H1 (cell line): Measurements from ENCODE around the gene RIOK3.

Experiments used
- CHD1 ChIP-seq: IDR thresholded peaks from 2 replicates; pipeline ENCODE4 v1.6.1; 2012; ENCODE audit warnings: low read depth, low read length, improper control_type of control experiment
- EZH2 ChIP-seq: fragments of 200-600 bp; sonication (generic); IDR thresholded peaks from 2 replicates; pipeline ENCODE4 v1.7.1; 2012; ENCODE audit warnings: low read depth, mild to moderate bottlenecking, moderate library complexity, low read length, inconsistent platforms; ENCODE audit not compliant: severe bottlenecking
- GABPA ChIP-seq: IDR thresholded peaks from 2 replicates; pipeline ENCODE4 v1.6.1; 2011; ENCODE audit warnings: mild to moderate bottlenecking, low read length, moderate library complexity, borderline replicate concordance; ENCODE audit not compliant: insufficient read depth
- HDAC2 ChIP-seq, 2 experiments: fragments of 300-600 bp in 1 of 2; sonication (generic) in 1 of 2; IDR thresholded peaks; 2 replicates each; pipeline ENCODE4 v1.6.1; 2011 to 2012; ENCODE audit warnings: low read depth in 2 of 2, low read length in 2 of 2, mild to moderate bottlenecking in 2 of 2, moderate library complexity in 2 of 2, borderline replicate concordance in 1 of 2, inconsistent platforms in 1 of 2
- JUN ChIP-seq: IDR thresholded peaks from 2 replicates; pipeline ENCODE4 v1.6.1; 2011; ENCODE audit warnings: low read depth, mild to moderate bottlenecking, improper control_type of control experiment, low read length
- POLR2A ChIP-seq, 2 experiments: IDR thresholded peaks; 1 replicate in 1 of 2; 2 replicates in 1 of 2; pipeline ENCODE4 v1.6.1; 2011; ENCODE audit warnings: low read depth in 2 of 2, low read length in 2 of 2, mild to moderate bottlenecking in 2 of 2; ENCODE audit errors: control extremely low read depth in 1 of 2
- POLR2AphosphoS5 ChIP-seq: IDR thresholded peaks from 2 replicates; pipeline ENCODE4 v1.6.1; 2011; ENCODE audit warnings: low read depth, low read length
- RBBP5 ChIP-seq: IDR thresholded peaks from 2 replicates; pipeline ENCODE4 v1.7.1; 2012; ENCODE audit warnings: low read depth, mild to moderate bottlenecking, inconsistent platforms, low read length, moderate library complexity, borderline replicate concordance
- SRF ChIP-seq: IDR thresholded peaks from 2 replicates; pipeline ENCODE4 v1.6.1; 2011; ENCODE audit warnings: mild to moderate bottlenecking, low read depth, low read length, moderate library complexity
- TAF1 ChIP-seq: IDR thresholded peaks from 2 replicates; pipeline ENCODE4 v1.6.1; 2011; ENCODE audit warnings: mild to moderate bottlenecking, low read depth, low read length
- YY1 ChIP-seq: IDR thresholded peaks from 2 replicates; pipeline ENCODE4 v1.6.1; 2011; ENCODE audit warnings: low read depth, mild to moderate bottlenecking, low read length
- ZNF274 ChIP-seq: IDR thresholded peaks from 2 replicates; pipeline ENCODE4 v1.7.0; 2012; ENCODE audit warnings: low read length, borderline replicate concordance; ENCODE audit errors: extremely low read depth
- TF ChIP-seq, protein P1 (sequence below), 3 experiments: IDR thresholded peaks; 1 replicate in 2 of 3; 2 replicates in 1 of 3; pipeline versions ENCODE4 v1.5.1 to v1.6.1; 2011; ENCODE audit warnings: low read length in 3 of 3, mild to moderate bottlenecking in 3 of 3, inconsistent platforms in 2 of 3, low read depth in 1 of 3, moderate library complexity in 1 of 3; ENCODE audit not compliant: insufficient read depth in 1 of 3; ENCODE audit errors: control extremely low read depth in 1 of 3
- TF ChIP-seq, protein P2 (sequence below): IDR thresholded peaks from 2 replicates; pipeline ENCODE4 v1.6.1; 2012; ENCODE audit warnings: inconsistent platforms

DNA sequence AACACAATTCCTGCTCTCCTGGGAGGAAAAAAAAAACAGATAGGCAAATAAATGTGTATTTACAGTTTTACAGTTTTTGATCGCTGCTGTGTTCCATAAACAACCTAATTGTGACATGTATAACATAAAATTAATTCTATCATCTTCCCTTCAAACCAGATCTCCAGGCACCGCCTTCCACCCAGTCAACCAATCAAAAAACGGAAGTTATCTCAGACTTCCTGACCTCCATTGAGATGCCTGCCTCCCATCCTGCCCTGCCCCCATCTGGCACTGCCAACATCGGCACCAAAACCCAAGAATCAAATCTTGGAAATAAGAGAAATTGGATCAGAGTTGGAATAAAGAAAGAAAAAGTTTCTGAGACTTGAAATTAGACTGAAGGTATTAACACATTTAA lies 3.1 kb upstream of the RIOK3 start:
- TF ChIP-seq POLR2A (IDR thresholded peaks at IDR 0.05; ENCODE audit: control extremely low read depth in 1 of 2, low read depth in 2 of 2, low read length in 2 of 2) (no peak), SRF (no peak), JUN (no peak), RBBP5 (no peak), EZH2 (no peak), TAF1 (no peak), HDAC2 (IDR thresholded peaks at IDR 0.05; ENCODE audit: borderline replicate concordance in 1 of 2, low read depth in 2 of 2, low read length in 2 of 2) (no peak), GABPA (no peak), POLR2AphosphoS5 (no peak), CHD1 (no peak), ZNF274 (no peak), YY1 (no peak)
- TF ChIP-seq, protein P1, sequence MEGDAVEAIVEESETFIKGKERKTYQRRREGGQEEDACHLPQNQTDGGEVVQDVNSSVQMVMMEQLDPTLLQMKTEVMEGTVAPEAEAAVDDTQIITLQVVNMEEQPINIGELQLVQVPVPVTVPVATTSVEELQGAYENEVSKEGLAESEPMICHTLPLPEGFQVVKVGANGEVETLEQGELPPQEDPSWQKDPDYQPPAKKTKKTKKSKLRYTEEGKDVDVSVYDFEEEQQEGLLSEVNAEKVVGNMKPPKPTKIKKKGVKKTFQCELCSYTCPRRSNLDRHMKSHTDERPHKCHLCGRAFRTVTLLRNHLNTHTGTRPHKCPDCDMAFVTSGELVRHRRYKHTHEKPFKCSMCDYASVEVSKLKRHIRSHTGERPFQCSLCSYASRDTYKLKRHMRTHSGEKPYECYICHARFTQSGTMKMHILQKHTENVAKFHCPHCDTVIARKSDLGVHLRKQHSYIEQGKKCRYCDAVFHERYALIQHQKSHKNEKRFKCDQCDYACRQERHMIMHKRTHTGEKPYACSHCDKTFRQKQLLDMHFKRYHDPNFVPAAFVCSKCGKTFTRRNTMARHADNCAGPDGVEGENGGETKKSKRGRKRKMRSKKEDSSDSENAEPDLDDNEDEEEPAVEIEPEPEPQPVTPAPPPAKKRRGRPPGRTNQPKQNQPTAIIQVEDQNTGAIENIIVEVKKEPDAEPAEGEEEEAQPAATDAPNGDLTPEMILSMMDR (IDR thresholded peaks at IDR 0.05; ENCODE audit: control extremely low read depth in 1 of 3, insufficient read depth in 1 of 3, low read depth in 1 of 3, low read length in 3 of 3), result no peak
- TF ChIP-seq, protein P2, sequence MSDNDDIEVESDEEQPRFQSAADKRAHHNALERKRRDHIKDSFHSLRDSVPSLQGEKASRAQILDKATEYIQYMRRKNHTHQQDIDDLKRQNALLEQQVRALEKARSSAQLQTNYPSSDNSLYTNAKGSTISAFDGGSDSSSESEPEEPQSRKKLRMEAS, result no peak
